ENCODE results near the gene CLEC16A.

CLEC16A gene

DNA sequence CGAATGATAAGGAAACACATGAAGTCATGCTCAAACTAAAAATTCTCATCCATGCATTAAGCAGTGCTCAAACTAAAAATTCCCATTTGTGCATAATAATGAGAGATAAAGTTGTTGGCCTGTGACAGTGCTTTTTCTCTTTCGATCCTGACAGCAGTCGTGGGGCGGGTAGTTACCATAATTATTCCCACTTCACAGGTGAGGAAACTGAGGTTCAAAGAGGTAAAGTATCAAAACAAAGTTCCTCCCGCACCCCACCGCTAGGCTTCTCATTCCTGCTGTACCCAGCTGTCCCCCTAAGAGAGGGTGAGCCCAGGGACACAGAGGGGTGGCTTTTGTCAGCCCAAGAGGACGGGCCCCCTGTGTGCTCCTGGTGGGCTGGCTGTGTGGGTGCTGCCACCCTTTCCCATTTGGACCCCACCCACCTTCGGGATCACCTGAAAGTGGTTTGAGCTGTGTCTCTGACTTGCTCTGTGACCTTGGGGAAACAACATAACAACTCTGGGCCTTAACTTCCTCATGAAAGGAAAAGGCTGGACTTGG lies 92.6 kb downstream of the CLEC16A start:
- no peak overlapping the region for H3K4me3 ChIP-seq (replicated peaks; ENCODE audit: low read depth, low read length)
- DNase-seq (ENCODE audit: low read depth): no peak
- TF ChIP-seq, protein P1, sequence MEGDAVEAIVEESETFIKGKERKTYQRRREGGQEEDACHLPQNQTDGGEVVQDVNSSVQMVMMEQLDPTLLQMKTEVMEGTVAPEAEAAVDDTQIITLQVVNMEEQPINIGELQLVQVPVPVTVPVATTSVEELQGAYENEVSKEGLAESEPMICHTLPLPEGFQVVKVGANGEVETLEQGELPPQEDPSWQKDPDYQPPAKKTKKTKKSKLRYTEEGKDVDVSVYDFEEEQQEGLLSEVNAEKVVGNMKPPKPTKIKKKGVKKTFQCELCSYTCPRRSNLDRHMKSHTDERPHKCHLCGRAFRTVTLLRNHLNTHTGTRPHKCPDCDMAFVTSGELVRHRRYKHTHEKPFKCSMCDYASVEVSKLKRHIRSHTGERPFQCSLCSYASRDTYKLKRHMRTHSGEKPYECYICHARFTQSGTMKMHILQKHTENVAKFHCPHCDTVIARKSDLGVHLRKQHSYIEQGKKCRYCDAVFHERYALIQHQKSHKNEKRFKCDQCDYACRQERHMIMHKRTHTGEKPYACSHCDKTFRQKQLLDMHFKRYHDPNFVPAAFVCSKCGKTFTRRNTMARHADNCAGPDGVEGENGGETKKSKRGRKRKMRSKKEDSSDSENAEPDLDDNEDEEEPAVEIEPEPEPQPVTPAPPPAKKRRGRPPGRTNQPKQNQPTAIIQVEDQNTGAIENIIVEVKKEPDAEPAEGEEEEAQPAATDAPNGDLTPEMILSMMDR (IDR thresholded peaks at IDR 0.05; ENCODE audit: low read length, missing control alignments): no peak

DNA sequence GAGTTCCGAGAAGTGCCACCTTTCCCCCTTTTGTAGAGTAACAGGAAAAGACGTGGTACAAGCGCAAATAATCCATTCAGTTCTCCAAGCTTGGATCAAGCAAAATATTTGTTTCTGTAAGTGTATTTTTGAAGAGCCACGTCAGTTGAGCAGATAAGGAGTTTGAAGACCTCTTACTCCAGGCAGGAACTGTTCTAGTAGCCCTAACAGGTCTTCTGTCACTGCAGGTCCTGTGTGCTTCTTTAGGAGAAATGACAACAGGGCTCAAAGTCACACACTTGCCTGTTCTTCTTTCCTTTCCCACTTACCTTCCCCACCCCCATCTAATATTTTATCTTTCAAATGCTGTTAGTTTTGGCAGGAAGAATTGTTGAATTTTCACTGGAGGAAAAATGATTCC lies 93.9 kb downstream of the CLEC16A start:
- TF ChIP-seq, protein P1 (IDR thresholded peaks at IDR 0.05; ENCODE audit: low read length, missing control alignments): no peak
- no peak for DNase-seq (ENCODE audit: low read depth)
- no peak overlapping the region for H3K4me3 ChIP-seq (replicated peaks; ENCODE audit: low read depth, low read length)

DNA sequence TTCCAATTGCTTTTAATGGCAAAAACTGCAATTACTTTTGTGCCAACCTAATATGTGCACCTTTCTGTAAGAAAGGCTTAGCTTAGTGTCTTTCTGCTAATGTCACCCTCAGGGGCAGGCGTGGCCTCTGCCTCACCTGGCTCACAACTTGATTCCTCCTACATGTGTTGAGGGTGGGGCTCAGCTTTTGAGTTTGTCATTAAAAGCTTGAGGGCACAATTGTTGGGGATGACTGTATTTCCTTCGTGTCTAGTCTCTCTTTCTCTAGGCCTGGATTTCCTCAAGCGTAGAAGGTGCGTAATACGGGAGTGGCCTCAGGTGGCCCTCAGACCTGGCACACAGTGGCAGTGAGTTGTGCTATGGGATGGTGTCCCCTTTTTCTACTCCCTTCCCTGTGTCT lies 94.4 kb downstream of the CLEC16A start:
- no peak for DNase-seq (ENCODE audit: low read depth)
- no peak overlapping the region for H3K4me3 ChIP-seq (replicated peaks; ENCODE audit: low read depth, low read length)
- TF ChIP-seq, protein P1 (IDR thresholded peaks at IDR 0.05; ENCODE audit: low read length, missing control alignments): no peak

DNA sequence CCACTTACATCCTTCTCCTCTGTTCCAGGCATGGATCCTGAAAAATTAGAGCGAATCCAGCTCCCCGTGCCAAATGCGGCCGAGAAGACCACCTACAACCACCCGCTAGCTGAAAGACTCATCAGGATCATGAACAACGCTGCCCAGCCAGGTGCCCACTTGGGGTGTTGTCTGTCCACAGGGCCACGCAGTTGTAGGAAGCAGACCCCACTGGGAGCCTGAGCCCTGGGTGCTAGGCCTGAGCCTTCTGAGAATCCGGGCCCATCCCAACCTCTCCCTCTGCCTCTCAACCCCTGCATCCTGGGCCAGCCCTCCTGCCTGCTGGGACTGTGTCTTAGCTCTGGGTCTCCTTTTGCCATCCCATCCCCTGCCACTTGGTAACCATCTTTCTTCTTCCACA lies 95.4 kb downstream of the CLEC16A start:
- no peak for DNase-seq (ENCODE audit: low read depth)
- H3K4me3 ChIP-seq (replicated peaks; ENCODE audit: low read depth, low read length): no peak overlapping the region
- TF ChIP-seq, protein P1 (IDR thresholded peaks at IDR 0.05; ENCODE audit: low read length, missing control alignments): no peak

DNA sequence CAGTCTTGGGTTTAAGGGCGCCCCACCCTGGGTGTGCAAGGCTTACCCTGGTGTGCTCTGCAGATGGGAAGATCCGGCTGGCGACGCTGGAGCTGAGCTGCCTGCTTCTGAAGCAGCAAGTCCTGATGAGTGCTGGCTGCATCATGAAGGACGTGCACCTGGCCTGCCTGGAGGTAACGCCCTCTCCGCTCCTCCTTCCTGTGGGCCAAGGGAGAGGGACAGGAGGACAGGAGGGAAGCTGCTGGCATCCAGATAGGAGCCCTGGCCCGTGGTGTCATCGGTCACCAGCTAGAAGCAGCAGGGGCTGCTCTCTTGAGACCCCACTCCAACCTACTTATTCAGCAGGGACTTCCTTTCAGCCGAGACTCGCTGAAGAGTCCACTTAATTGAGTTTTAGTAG lies 97.8 kb downstream of the CLEC16A start:
- TF ChIP-seq, protein P1 (IDR thresholded peaks at IDR 0.05; ENCODE audit: low read length, missing control alignments): no peak
- no peak for DNase-seq (ENCODE audit: low read depth)

DNA sequence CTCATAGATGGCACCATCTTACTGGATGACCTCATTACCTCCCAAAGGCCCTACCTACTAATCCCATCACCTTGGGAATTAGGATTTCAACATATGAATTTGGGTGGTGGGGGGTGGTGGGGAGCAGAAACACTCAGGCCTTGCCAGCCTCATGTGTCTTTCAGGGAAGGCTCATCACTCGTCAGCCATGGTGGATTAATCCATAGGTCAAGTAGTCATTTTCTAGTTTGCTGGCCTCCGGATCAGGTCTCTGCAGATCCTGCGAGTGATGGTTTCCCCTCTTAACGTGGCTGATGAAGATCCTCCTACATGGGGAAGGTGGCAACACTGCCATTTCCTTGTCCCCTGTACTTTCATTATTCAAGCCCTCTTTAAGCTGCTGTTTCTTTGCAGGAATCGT lies 101.1 kb downstream of the CLEC16A start:
- TF ChIP-seq, protein P1 (IDR thresholded peaks at IDR 0.05; ENCODE audit: low read length, missing control alignments): no peak
- DNase-seq (ENCODE audit: low read depth): no peak
- no peak overlapping the region for H3K4me3 ChIP-seq (replicated peaks; ENCODE audit: low read depth, low read length)

More for the DNA sequence above, 97.8 kb downstream of the CLEC16A start:
- H3K4me3 ChIP-seq (replicated peaks; ENCODE audit: low read depth, low read length): no peak overlapping the region

DNA sequence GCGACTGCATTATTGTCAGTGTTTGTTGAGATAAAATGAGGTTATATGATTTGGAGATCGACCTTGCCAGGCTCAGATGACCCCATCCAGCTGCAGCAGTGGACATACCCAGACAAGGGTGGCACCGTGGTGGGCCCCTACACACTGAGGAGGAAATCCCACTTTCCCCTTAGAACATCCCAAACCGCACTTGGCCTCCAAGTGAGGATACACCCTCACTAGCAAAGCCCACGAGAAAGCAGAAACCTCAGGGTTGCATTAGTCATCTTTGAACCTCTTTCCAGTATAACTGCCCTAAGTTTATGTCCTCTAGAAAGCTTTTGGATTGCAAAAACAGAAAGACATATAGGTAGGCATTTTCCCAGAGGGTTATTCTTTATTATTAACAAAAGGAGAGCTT lies 101.5 kb downstream of the CLEC16A start:
- H3K4me3 ChIP-seq (replicated peaks; ENCODE audit: low read depth, low read length): no peak overlapping the region
- DNase-seq (ENCODE audit: low read depth): no peak
- TF ChIP-seq, protein P1 (IDR thresholded peaks at IDR 0.05; ENCODE audit: low read length, missing control alignments): no peak

All from fibroblast of pulmonary artery (primary cell).